ENCODE results near the gene NECAB3.
A peak's percentile ranks its signal among the peaks of the same experiment; 100 is the strongest.

The NECAB3 gene

GRCh38 chr20:33676652-33677645, 2.7 kb upstream of the NECAB3 start:
- DNase-seq, result no peak

- no peak for DNase-seq
Measured at GRCh38 chr20:33676121-33676520, 1.9 kb upstream of the NECAB3 start.

GRCh38 chr20:33675136-33675959, 1.1 kb upstream of the NECAB3 start:
- no peak for DNase-seq

- DNase-seq, result peak; percentile 44
Measured at GRCh38 chr20:33673410-33674293, 576 bp downstream of the NECAB3 start.

GRCh38 chr20:33673114-33673409, 1.2 kb downstream of the NECAB3 start:
- no peak for DNase-seq

GRCh38 chr20:33672426-33673113, 1.7 kb downstream of the NECAB3 start:
- DNase-seq, result no peak

GRCh38 chr20:33671573-33672288, 2.5 kb downstream of the NECAB3 start:
- DNase-seq, result no peak

- no peak for DNase-seq
Measured at GRCh38 chr20:33670715-33671499, 3.3 kb downstream of the NECAB3 start.

- DNase-seq, result no peak
Measured at GRCh38 chr20:33669873-33670640, 4.2 kb downstream of the NECAB3 start.

- DNase-seq, result no peak
Measured at GRCh38 chr20:33669224-33669623, 5.0 kb downstream of the NECAB3 start.

GRCh38 chr20:33668466-33669155, 5.6 kb downstream of the NECAB3 start:
- no peak for DNase-seq

GRCh38 chr20:33667676-33668465, 6.4 kb downstream of the NECAB3 start:
- DNase-seq, result peak; percentile 86

GRCh38 chr20:33667245-33667675, 7.0 kb downstream of the NECAB3 start:
- peak; percentile 64 for DNase-seq

GRCh38 chr20:33666293-33667244, 7.7 kb downstream of the NECAB3 start, which contains the start of gene ACTL10:
ACTL10 (plus strand) TSS chr20:33666943; CDS start chr20:33667498, 555 bp downstream.
- peak; percentile 92 for DNase-seq

- DNase-seq, result peak; percentile 44
Measured at GRCh38 chr20:33664762-33665144, 9.5 kb downstream of the NECAB3 start.

GRCh38 chr20:33664085-33664761, 10.0 kb downstream of the NECAB3 start:
- DNase-seq, result no peak
